Karpas-422 (cell line): ENCODE data around the gene FRAS1. TPM values are rescaled to one million over a fixed set of nuclear protein-coding genes. Genes with fewer than 3 reads are reported as not detected.

Experiments used
- DNase-seq: peaks from one replicate; pipeline ENCODE4 v3.0.0-alpha.2; 2015
- H2AFZ ChIP-seq: fragments of 200-600 bp; sonication (generic); 2 replicates; pipeline ENCODE4 v1.6.1; 2014; ENCODE audit warnings: antibody characterized with exemption, low read length, mixed read lengths
- H3K27ac ChIP-seq: fragments of 200-600 bp; sonication (generic); 2 replicates; pipeline ENCODE4 v1.5.1; 2014; ENCODE audit warnings: mild to moderate bottlenecking, low read length, moderate library complexity
- H3K27me3 ChIP-seq: fragments of 200-600 bp; sonication (generic); 2 replicates; pipeline ENCODE4 v1.6.1; 2014; ENCODE audit warnings: low read length, mixed read lengths
- H3K36me3 ChIP-seq: fragments of 200-600 bp; sonication (generic); 2 replicates; pipeline ENCODE4 v1.6.1; 2014; ENCODE audit warnings: low read length, mixed read lengths; ENCODE audit not compliant: insufficient read depth
- H3K4me1 ChIP-seq: fragments of 200-600 bp; sonication (generic); 2 replicates; pipeline ENCODE4 v1.6.1; 2014; ENCODE audit warnings: mild to moderate bottlenecking, low read length, mixed read lengths
- H3K4me2 ChIP-seq: fragments of 200-600 bp; sonication (generic); 2 replicates; pipeline ENCODE4 v1.6.1; 2014; ENCODE audit warnings: low read length, low read depth, mild to moderate bottlenecking; ENCODE audit not compliant: poor library complexity, severe bottlenecking
- H3K4me3 ChIP-seq: fragments of 200-600 bp; sonication (generic); 2 replicates; pipeline ENCODE4 v1.5.1; 2014; ENCODE audit warnings: mild to moderate bottlenecking, antibody characterized with exemption, low read length, mixed read lengths
- H3K79me2 ChIP-seq: fragments of 200-600 bp; sonication (generic); 2 replicates; pipeline ENCODE4 v1.6.1; 2014; ENCODE audit warnings: mild to moderate bottlenecking, low read length, mixed read lengths
- H3K9ac ChIP-seq: fragments of 200-600 bp; sonication (generic); 2 replicates; pipeline ENCODE4 v1.6.0; 2014; ENCODE audit warnings: low read length
- H3K9me2 ChIP-seq: fragments of 200-600 bp; sonication (generic), shearing (Covaris generic); replicated peaks from 2 replicates; pipeline ENCODE4 v1.6.0; 2014; ENCODE audit warnings: mild to moderate bottlenecking, low read length, moderate library complexity; ENCODE audit not compliant: insufficient read depth
- H3K9me3 ChIP-seq: fragments of 300-700, 200-600 bp; sonication (generic); 2 replicates; pipeline ENCODE4 v1.6.1; 2014; ENCODE audit warnings: low read length, mixed read lengths
- H4K20me1 ChIP-seq: fragments of 200-600 bp; sonication (generic); 2 replicates; pipeline ENCODE4 v1.6.1; 2014; ENCODE audit warnings: mild to moderate bottlenecking, antibody characterized with exemption, low read length, low read depth; ENCODE audit not compliant: insufficient read depth
- total RNA-seq: library from RNA; depleted of rRNA; stranded (reverse); fragments of >200 nt; shearing (Covaris generic); gene quantifications from 2 replicates; pipeline ENCODE4 v1.2.3, GENCODE V29; 2014; ENCODE audit warnings: low replicate concordance

FRAS1 gene
- total RNA-seq, 1 experiment from 2014 or later: not detected

- Histone ChIP-seq H3K4me1 (no peaks in the 10 kb centered on the region), H3K36me3 (no peaks in the 10 kb centered on the region), H2AFZ (no peak overlapping the region), H3K4me3 (no peak overlapping the region), H3K9ac (no peak overlapping the region), H3K79me2 (no peaks in the 10 kb centered on the region), H3K27me3 (no peaks in the 10 kb centered on the region), H3K9me2 (no peaks in the 10 kb centered on the region), H3K9me3 (no peaks in the 10 kb centered on the region), H3K4me2 (no peak overlapping the region), H4K20me1 (no peaks in the 10 kb centered on the region), H3K27ac (no peak overlapping the region)
- no peak for DNase-seq
Measured at GRCh38 chr4:78061939-78062570, 4.9 kb downstream of the FRAS1 start.

GRCh38 chr4:78065508-78066192, 8.5 kb downstream of the FRAS1 start:
- no peak overlapping the region for H3K9ac ChIP-seq
- no peak overlapping the region for H2AFZ ChIP-seq
- no peaks in the 10 kb centered on the region for H3K79me2 ChIP-seq

GRCh38 chr4:78068481-78068880, 11.4 kb downstream of the FRAS1 start:
- no peak for DNase-seq
- no peak overlapping the region for H3K27ac ChIP-seq
- no peak overlapping the region for H3K4me2 ChIP-seq
- no peaks in the 10 kb centered on the region for H3K36me3 ChIP-seq
- no peak overlapping the region for H3K9ac ChIP-seq
- H3K4me1 ChIP-seq: no peaks in the 10 kb centered on the region
- H3K9me3 ChIP-seq: no peaks in the 10 kb centered on the region
- no peak overlapping the region for H2AFZ ChIP-seq
- no peak overlapping the region for H3K4me3 ChIP-seq
- no peaks in the 10 kb centered on the region for H3K9me2 ChIP-seq
- no peaks in the 10 kb centered on the region for H3K79me2 ChIP-seq
- no peaks in the 10 kb centered on the region for H3K27me3 ChIP-seq
- no peaks in the 10 kb centered on the region for H4K20me1 ChIP-seq

More at GRCh38 chr4:78065508-78066192, 8.5 kb downstream of the FRAS1 start:
- Histone ChIP-seq H3K27me3 (no peaks in the 10 kb centered on the region), H3K4me3 (no peak overlapping the region), H3K4me1 (no peaks in the 10 kb centered on the region), H3K36me3 (no peaks in the 10 kb centered on the region), H3K9me2 (no peaks in the 10 kb centered on the region), H3K9me3 (no peaks in the 10 kb centered on the region), H3K27ac (no peak overlapping the region), H3K4me2 (no peak overlapping the region), H4K20me1 (no peaks in the 10 kb centered on the region)
- no peak for DNase-seq

GRCh38 chr4:78069319-78069718, 12.2 kb downstream of the FRAS1 start:
- H4K20me1 ChIP-seq: no peaks in the 10 kb centered on the region
- no peak overlapping the region for H3K27ac ChIP-seq
- no peak overlapping the region for H3K9ac ChIP-seq
- H3K27me3 ChIP-seq: no peaks in the 10 kb centered on the region
- DNase-seq: no peak
- no peaks in the 10 kb centered on the region for H3K9me3 ChIP-seq
- no peaks in the 10 kb centered on the region for H3K79me2 ChIP-seq
- H2AFZ ChIP-seq: no peak overlapping the region
- no peak overlapping the region for H3K4me3 ChIP-seq
- H3K4me1 ChIP-seq: no peaks in the 10 kb centered on the region
- no peaks in the 10 kb centered on the region for H3K9me2 ChIP-seq
- H3K4me2 ChIP-seq: no peak overlapping the region
- no peaks in the 10 kb centered on the region for H3K36me3 ChIP-seq

- no peak overlapping the region for H3K4me2 ChIP-seq
- no peak overlapping the region for H3K9ac ChIP-seq
- H3K9me3 ChIP-seq: no peaks in the 10 kb centered on the region
- H3K36me3 ChIP-seq: no peaks in the 10 kb centered on the region
- no peaks in the 10 kb centered on the region for H3K27me3 ChIP-seq
- no peak overlapping the region for H3K4me3 ChIP-seq
- no peaks in the 10 kb centered on the region for H3K4me1 ChIP-seq
- no peaks in the 10 kb centered on the region for H3K79me2 ChIP-seq
- no peak overlapping the region for H3K27ac ChIP-seq
- H4K20me1 ChIP-seq: no peaks in the 10 kb centered on the region
- DNase-seq: no peak
- H2AFZ ChIP-seq: no peak overlapping the region
- no peaks in the 10 kb centered on the region for H3K9me2 ChIP-seq
Measured at GRCh38 chr4:78069859-78070258, 12.7 kb downstream of the FRAS1 start.

GRCh38 chr4:78070731-78071282, 13.7 kb downstream of the FRAS1 start:
- no peak overlapping the region for H3K4me3 ChIP-seq
- H3K27ac ChIP-seq: no peak overlapping the region
- no peak overlapping the region for H3K4me2 ChIP-seq
- H3K4me1 ChIP-seq: no peaks in the 10 kb centered on the region
- H2AFZ ChIP-seq: no peak overlapping the region
- no peaks in the 10 kb centered on the region for H3K27me3 ChIP-seq
- H3K79me2 ChIP-seq: no peaks in the 10 kb centered on the region
- H3K36me3 ChIP-seq: no peaks in the 10 kb centered on the region
- DNase-seq: no peak
- no peak overlapping the region for H3K9ac ChIP-seq
- H4K20me1 ChIP-seq: no peaks in the 10 kb centered on the region
- no peaks in the 10 kb centered on the region for H3K9me2 ChIP-seq
- no peaks in the 10 kb centered on the region for H3K9me3 ChIP-seq

GRCh38 chr4:78074759-78075158, 17.6 kb downstream of the FRAS1 start:
- Histone ChIP-seq H3K36me3 (no peaks in the 10 kb centered on the region), H4K20me1 (no peaks in the 10 kb centered on the region), H3K9ac (no peak overlapping the region), H3K27ac (no peak overlapping the region), H2AFZ (no peak overlapping the region), H3K9me2 (no peaks in the 10 kb centered on the region), H3K4me1 (no peaks in the 10 kb centered on the region), H3K27me3 (no peaks in the 10 kb centered on the region), H3K9me3 (no peaks in the 10 kb centered on the region), H3K4me3 (no peak overlapping the region), H3K79me2 (no peaks in the 10 kb centered on the region), H3K4me2 (no peak overlapping the region)
- DNase-seq: no peak

- no peak overlapping the region for H3K4me3 ChIP-seq
- no peak overlapping the region for H3K9ac ChIP-seq
Measured at GRCh38 chr4:78075986-78076385, 18.9 kb downstream of the FRAS1 start.

More at GRCh38 chr4:78075986-78076385, 18.9 kb downstream of the FRAS1 start:
- Histone ChIP-seq H3K27ac (no peak overlapping the region), H2AFZ (no peak overlapping the region), H3K36me3 (no peaks in the 10 kb centered on the region), H3K9me2 (no peaks in the 10 kb centered on the region), H4K20me1 (no peaks in the 10 kb centered on the region), H3K9me3 (no peaks in the 10 kb centered on the region), H3K79me2 (no peaks in the 10 kb centered on the region), H3K27me3 (no peaks in the 10 kb centered on the region), H3K4me2 (no peak overlapping the region), H3K4me1 (no peaks in the 10 kb centered on the region)
- no peak for DNase-seq
